HCT116 (cell line): ENCODE measurements around the gene TBCD. TPM values are rescaled to one million over a fixed set of nuclear protein-coding genes. Genes with fewer than 3 reads are reported as not detected.

ENCODE experiments used
- ATAC-seq: fragments of 200-7000 bp; cut with Tn5 transposase; 2 replicates; pipeline ENCODE4 v1.9.1; 2020; ENCODE audit warnings: mild to moderate bottlenecking, moderate library complexity
- BruUV-seq: library from RNA; stranded (reverse); fragments of 400-500 nt; replicated peaks from 2 replicates; lab custom pipeline; 2021; lab: Mats Ljungman, UMichigan
- CTCF ChIA-PET: fragments of 300-600 bp; sonication (Branson Sonifier 250); formaldehyde crosslinking; loops from one replicate; lab custom pipeline; 2021; ENCODE audit warnings: antibody characterized with exemption; lab: Charles Lee
- POLR2A ChIA-PET: fragments of 300-600, 350-600 bp; sonication (Branson Sonifier 250); formaldehyde crosslinking; loops from one replicate; lab custom pipeline; 2021; ENCODE audit warnings: antibody characterized with exemption; lab: Charles Lee
- RAD21 ChIA-PET, 2 experiments: fragments of 300-600 bp; sonication (Branson Sonifier 250); formaldehyde crosslinking; loops; one replicate each; lab custom pipeline; 2023; ENCODE audit warnings: low total read pairs in 2 of 2; ENCODE audit not compliant: uncharacterized antibody in 2 of 2, unreplicated experiment in 2 of 2, low non-redundant PET in 1 of 2; lab: Charles Lee
- DNase-seq: peaks from one replicate; pipeline ENCODE4 v3.0.0-alpha.2; 2010; ENCODE audit warnings: low read depth, low spot score
- H2AFZ ChIP-seq: fragments of 200-600 bp; shearing (Covaris generic), sonication (generic); 2 replicates; pipeline ENCODE4 v1.6.1; 2017; ENCODE audit warnings: low read depth, mixed run types, mixed read lengths, antibody characterized with exemption, low read length; ENCODE audit not compliant: poor library complexity, severe bottlenecking
- H3K27ac ChIP-seq: 2 replicates; pipeline ENCODE4 v1.5.1; 2012; ENCODE audit warnings: low read depth, low read length
- H3K27me3 ChIP-seq: fragments of 200-600 bp; sonication (generic); 2 replicates; pipeline ENCODE4 v1.6.1; 2016; ENCODE audit warnings: mixed run types, low read length, mixed read lengths; ENCODE audit not compliant: insufficient read depth
- H3K36me3 ChIP-seq, 2 experiments: fragments of 200-500 bp in 1 of 2; fragments of 200-600 bp in 1 of 2; sonication (Bioruptor generic) in 1 of 2; sonication (generic) in 1 of 2; 2 replicates each; pipeline versions ENCODE4 v1.5.1 to v1.6.1; 2014 to 2016; ENCODE audit warnings: low read length in 2 of 2, inconsistent platforms in 1 of 2, mixed read lengths in 1 of 2, mixed run types in 1 of 2; ENCODE audit not compliant: insufficient read depth in 2 of 2, control insufficient read depth in 1 of 2
- H3K4me1 ChIP-seq, 2 experiments: fragments of 200-600 bp in 1 of 2; sonication (generic) in 1 of 2; 2 replicates each; pipeline versions ENCODE4 v1.5.1 to v1.6.1; 2012 to 2017; ENCODE audit warnings: low read length in 2 of 2, inconsistent platforms in 1 of 2, mild to moderate bottlenecking in 1 of 2, mixed read lengths in 1 of 2, mixed run types in 1 of 2, moderate library complexity in 1 of 2; ENCODE audit not compliant: insufficient read depth in 2 of 2, control insufficient read depth in 1 of 2
- H3K4me2 ChIP-seq: fragments of 200-600 bp; sonication (generic); 2 replicates; pipeline ENCODE4 v1.6.1; 2017; ENCODE audit warnings: mixed run types, low read length, mixed read lengths
- H3K4me3 ChIP-seq, 2 experiments: fragments of 200-600 bp in 1 of 2; sonication (generic) in 1 of 2; replicated peaks in 1 of 2; 2 replicates each; pipeline ENCODE4 v1.5.1; 2011 to 2016; ENCODE audit warnings: low read length in 2 of 2, control low read depth in 1 of 2, low read depth in 1 of 2, mild to moderate bottlenecking in 1 of 2, mixed read lengths in 1 of 2, mixed run types in 1 of 2
- H3K79me2 ChIP-seq: fragments of 200-600 bp; sonication (generic); 2 replicates; pipeline ENCODE4 v1.6.1; 2017; ENCODE audit warnings: mild to moderate bottlenecking, mixed run types, low read length, moderate library complexity, mixed read lengths; ENCODE audit not compliant: insufficient read depth
- H3K9ac ChIP-seq: fragments of 200-600 bp; sonication (generic); 2 replicates; pipeline ENCODE4 v1.6.1; 2016; ENCODE audit warnings: low read length, mixed read lengths
- H3K9me2 ChIP-seq: fragments of 200-600 bp; sonication (generic), shearing (Covaris generic); 2 replicates; pipeline ENCODE4 v1.6.1; 2017; ENCODE audit warnings: mixed run types, mild to moderate bottlenecking, moderate library complexity; ENCODE audit not compliant: insufficient read depth
- H3K9me3 ChIP-seq, 2 experiments: fragments of 200-500 bp in 1 of 2; fragments of 200-600 bp in 1 of 2; sonication (Bioruptor generic) in 1 of 2; sonication (generic) in 1 of 2; 2 replicates each; pipeline ENCODE4 v1.6.1; 2014 to 2017; ENCODE audit warnings: low read length in 2 of 2, mixed read lengths in 2 of 2, inconsistent platforms in 1 of 2, low read depth in 1 of 2, mild to moderate bottlenecking in 1 of 2, mixed run types in 1 of 2, moderate library complexity in 1 of 2; ENCODE audit not compliant: control insufficient read depth in 1 of 2, insufficient read depth in 1 of 2
- H4K20me1 ChIP-seq: fragments of 200-600 bp; sonication (generic), shearing (Covaris generic); 2 replicates; pipeline ENCODE4 v1.6.1; 2017; ENCODE audit warnings: mixed run types, mild to moderate bottlenecking, moderate library complexity; ENCODE audit not compliant: insufficient read depth
- CEBPB ChIP-seq: IDR thresholded peaks from 2 replicates; pipeline ENCODE4 v1.6.1; 2012; ENCODE audit warnings: low read depth
- EGR1 ChIP-seq: IDR thresholded peaks from 2 replicates; pipeline ENCODE4 v1.6.1; 2012; ENCODE audit warnings: low read depth
- ELF1 ChIP-seq: IDR thresholded peaks from 2 replicates; pipeline ENCODE4 v1.6.1; 2012; ENCODE audit warnings: low read depth, borderline replicate concordance
- EZH2phosphoT487 ChIP-seq: fragments of 200-600 bp; IDR thresholded peaks from 2 replicates; pipeline ENCODE4 v1.6.1; 2018; ENCODE audit warnings: antibody characterized with exemption, borderline replicate concordance
- JUND ChIP-seq: IDR thresholded peaks from 2 replicates; pipeline ENCODE4 v1.6.1; 2012
- SIN3A ChIP-seq: IDR thresholded peaks from 2 replicates; pipeline ENCODE4 v1.6.1; 2012; ENCODE audit warnings: low read depth
- ZNF274 ChIP-seq: fragments of 200-500 bp; sonication (Bioruptor generic); IDR thresholded peaks from 2 replicates; pipeline ENCODE4 v1.6.1; 2014; ENCODE audit warnings: mild to moderate bottlenecking, low read depth, low read length, inconsistent platforms
- intact Hi-C: fragments of 100-400 bp; cut with micrococcal nuclease; formaldehyde crosslinking; loops from 2 replicates; pipeline ENCODE4 v1.10.0; 2022
- total RNA-seq: library from RNA; stranded (reverse); gene quantifications from one replicate; pipeline ENCODE4 v1.2.1, GENCODE V29; 2021; ENCODE audit not compliant: unreplicated experiment
- TF ChIP-seq, protein P1 (sequence below), 3 experiments: fragments of 200-600 bp in 1 of 3; sonication (generic) in 1 of 3; IDR thresholded peaks in 2 of 3; conservative IDR thresholded peaks in 1 of 3; 2 replicates each; pipeline ENCODE4 v1.5.1; 2012 to 2017; ENCODE audit warnings: low read depth in 2 of 3, low read length in 2 of 3, antibody characterized with exemption in 1 of 3, borderline replicate concordance in 1 of 3, control low read depth in 1 of 3, mild to moderate bottlenecking in 1 of 3, mixed read lengths in 1 of 3, mixed run types in 1 of 3, moderate library complexity in 1 of 3; ENCODE audit not compliant: insufficient read depth in 1 of 3
- TF ChIP-seq, protein P2 (sequence below): IDR thresholded peaks from 2 replicates; pipeline ENCODE4 v1.6.1; 2012
- TF ChIP-seq, protein P3 (sequence below): IDR thresholded peaks from 2 replicates; pipeline ENCODE4 v1.6.1; 2012
- TF ChIP-seq, protein P4 (sequence below): IDR thresholded peaks from 2 replicates; pipeline ENCODE4 v1.6.1; 2012; ENCODE audit warnings: low read depth
- TF ChIP-seq, protein P5 (sequence below): IDR thresholded peaks from 2 replicates; pipeline ENCODE4 v1.6.1; 2011; ENCODE audit warnings: mild to moderate bottlenecking, low read length, moderate library complexity; ENCODE audit not compliant: insufficient replicate concordance; ENCODE audit errors: extremely low read depth

TBCD gene
- total RNA-seq, 1 experiment from 2014 or later, result 152 TPM

DNA sequence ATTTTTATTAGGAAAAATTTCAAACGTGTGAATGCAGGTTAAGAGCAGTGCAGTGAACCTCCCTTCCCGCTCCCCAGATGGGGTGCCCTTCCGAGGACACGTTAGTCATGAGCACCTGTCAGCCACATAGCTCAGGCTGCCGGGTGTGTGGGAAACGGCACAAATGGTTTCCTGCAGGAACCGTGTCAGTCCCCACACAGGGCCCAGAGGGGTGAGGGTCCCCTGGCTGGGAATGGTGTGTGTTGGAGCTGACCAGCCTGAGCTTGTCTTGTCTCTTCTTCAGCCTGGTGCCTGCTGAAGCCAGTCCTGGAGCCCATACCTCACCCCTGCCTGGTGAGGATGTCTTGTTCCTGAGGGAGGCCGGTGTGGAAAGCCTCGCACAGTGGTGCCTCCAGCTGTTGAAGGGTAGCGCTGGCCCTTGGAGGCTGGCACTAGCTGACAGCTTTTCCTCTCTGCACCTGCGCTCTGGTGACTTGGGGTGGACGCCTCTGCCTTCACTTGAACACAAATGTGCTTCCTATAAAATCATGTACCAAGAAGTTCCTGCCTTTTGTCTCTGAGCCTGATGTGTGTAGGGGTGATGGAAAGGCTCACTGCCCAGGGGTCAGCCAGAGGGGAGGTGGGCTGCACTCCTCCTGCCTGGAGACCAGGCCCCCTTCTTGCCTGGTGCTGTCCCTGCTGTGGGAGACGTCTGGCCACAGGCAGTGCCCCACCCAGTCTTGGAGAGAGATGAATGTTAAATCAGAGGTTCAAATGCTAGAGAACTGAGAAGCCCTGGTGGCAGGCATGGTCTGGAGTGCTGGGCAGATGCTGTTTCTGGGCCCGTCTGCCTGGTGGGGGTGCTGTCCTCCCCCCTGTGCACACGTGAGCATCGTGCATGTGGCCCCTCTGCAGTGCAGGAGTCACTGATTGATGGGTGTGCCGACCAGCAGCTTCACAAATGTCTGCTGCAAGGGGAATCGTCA lies 190.6 kb downstream of the TBCD start:
- Histone ChIP-seq H3K36me3 (peaks cover 10 to 55% of the 10 kb centered on the region in 2 experiments), H3K27ac (no peak overlapping the region), H2AFZ (no peak overlapping the region), H3K9ac (no peak overlapping the region), H3K9me2 (no peaks in the 10 kb centered on the region), H4K20me1 (no peaks in the 10 kb centered on the region), H3K4me3 (no peak overlapping the region), H3K79me2 (no peaks in the 10 kb centered on the region), H3K27me3 (no peaks in the 10 kb centered on the region), H3K4me1 (no peaks in the 10 kb centered on the region), H3K4me2 (no peak overlapping the region), H3K9me3 (peaks cover 23 to 24% of the 10 kb centered on the region in 2 experiments; a peak in 3 of 4 replicates)
- RAD21 ChIA-PET, result no interaction called here
- intact Hi-C loops, result no loop called here
- POLR2A ChIA-PET, result no interaction called here
- ATAC-seq (no peak), DNase-seq (no peak)
- CTCF ChIA-PET, result no interaction called here
- no TSS peak for BruUV-seq
- TF ChIP-seq, protein P1, sequence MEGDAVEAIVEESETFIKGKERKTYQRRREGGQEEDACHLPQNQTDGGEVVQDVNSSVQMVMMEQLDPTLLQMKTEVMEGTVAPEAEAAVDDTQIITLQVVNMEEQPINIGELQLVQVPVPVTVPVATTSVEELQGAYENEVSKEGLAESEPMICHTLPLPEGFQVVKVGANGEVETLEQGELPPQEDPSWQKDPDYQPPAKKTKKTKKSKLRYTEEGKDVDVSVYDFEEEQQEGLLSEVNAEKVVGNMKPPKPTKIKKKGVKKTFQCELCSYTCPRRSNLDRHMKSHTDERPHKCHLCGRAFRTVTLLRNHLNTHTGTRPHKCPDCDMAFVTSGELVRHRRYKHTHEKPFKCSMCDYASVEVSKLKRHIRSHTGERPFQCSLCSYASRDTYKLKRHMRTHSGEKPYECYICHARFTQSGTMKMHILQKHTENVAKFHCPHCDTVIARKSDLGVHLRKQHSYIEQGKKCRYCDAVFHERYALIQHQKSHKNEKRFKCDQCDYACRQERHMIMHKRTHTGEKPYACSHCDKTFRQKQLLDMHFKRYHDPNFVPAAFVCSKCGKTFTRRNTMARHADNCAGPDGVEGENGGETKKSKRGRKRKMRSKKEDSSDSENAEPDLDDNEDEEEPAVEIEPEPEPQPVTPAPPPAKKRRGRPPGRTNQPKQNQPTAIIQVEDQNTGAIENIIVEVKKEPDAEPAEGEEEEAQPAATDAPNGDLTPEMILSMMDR (IDR thresholded peaks at IDR 0.05 in 2 of 3, conservative IDR thresholded peaks at IDR 0.05 in 1 of 3; ENCODE audit: borderline replicate concordance in 1 of 3, insufficient read depth in 1 of 3, low read depth in 2 of 3, low read length in 2 of 3), result no peak
- TF ChIP-seq ELF1 (no peak), ZNF274 (no peak), JUND (no peak), EZH2phosphoT487 (no peak), EGR1 (no peak), SIN3A (no peak), CEBPB (no peak)
- TF ChIP-seq, protein P2, sequence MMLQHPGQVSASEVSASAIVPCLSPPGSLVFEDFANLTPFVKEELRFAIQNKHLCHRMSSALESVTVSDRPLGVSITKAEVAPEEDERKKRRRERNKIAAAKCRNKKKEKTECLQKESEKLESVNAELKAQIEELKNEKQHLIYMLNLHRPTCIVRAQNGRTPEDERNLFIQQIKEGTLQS, result no peak
- TF ChIP-seq, protein P3, sequence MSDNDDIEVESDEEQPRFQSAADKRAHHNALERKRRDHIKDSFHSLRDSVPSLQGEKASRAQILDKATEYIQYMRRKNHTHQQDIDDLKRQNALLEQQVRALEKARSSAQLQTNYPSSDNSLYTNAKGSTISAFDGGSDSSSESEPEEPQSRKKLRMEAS, result no peak
- TF ChIP-seq, protein P4, sequence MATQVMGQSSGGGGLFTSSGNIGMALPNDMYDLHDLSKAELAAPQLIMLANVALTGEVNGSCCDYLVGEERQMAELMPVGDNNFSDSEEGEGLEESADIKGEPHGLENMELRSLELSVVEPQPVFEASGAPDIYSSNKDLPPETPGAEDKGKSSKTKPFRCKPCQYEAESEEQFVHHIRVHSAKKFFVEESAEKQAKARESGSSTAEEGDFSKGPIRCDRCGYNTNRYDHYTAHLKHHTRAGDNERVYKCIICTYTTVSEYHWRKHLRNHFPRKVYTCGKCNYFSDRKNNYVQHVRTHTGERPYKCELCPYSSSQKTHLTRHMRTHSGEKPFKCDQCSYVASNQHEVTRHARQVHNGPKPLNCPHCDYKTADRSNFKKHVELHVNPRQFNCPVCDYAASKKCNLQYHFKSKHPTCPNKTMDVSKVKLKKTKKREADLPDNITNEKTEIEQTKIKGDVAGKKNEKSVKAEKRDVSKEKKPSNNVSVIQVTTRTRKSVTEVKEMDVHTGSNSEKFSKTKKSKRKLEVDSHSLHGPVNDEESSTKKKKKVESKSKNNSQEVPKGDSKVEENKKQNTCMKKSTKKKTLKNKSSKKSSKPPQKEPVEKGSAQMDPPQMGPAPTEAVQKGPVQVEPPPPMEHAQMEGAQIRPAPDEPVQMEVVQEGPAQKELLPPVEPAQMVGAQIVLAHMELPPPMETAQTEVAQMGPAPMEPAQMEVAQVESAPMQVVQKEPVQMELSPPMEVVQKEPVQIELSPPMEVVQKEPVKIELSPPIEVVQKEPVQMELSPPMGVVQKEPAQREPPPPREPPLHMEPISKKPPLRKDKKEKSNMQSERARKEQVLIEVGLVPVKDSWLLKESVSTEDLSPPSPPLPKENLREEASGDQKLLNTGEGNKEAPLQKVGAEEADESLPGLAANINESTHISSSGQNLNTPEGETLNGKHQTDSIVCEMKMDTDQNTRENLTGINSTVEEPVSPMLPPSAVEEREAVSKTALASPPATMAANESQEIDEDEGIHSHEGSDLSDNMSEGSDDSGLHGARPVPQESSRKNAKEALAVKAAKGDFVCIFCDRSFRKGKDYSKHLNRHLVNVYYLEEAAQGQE, result no peak
- TF ChIP-seq, protein P5, sequence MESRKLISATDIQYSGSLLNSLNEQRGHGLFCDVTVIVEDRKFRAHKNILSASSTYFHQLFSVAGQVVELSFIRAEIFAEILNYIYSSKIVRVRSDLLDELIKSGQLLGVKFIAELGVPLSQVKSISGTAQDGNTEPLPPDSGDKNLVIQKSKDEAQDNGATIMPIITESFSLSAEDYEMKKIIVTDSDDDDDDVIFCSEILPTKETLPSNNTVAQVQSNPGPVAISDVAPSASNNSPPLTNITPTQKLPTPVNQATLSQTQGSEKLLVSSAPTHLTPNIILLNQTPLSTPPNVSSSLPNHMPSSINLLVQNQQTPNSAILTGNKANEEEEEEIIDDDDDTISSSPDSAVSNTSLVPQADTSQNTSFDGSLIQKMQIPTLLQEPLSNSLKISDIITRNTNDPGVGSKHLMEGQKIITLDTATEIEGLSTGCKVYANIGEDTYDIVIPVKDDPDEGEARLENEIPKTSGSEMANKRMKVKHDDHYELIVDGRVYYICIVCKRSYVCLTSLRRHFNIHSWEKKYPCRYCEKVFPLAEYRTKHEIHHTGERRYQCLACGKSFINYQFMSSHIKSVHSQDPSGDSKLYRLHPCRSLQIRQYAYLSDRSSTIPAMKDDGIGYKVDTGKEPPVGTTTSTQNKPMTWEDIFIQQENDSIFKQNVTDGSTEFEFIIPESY, result no peak
